Gastrocnemius medialis (tissue), 4 donors: ENCODE results near the gene NPHP1.

ENCODE experiments used
- POLR2A ChIP-seq, 2 donors: fragments of 450-650 bp; IDR thresholded peaks; one replicate each; pipeline ENCODE4 v1.6.1; 2017; ENCODE audit warnings: antibody characterized with exemption in 2 of 2, mild to moderate bottlenecking in 2 of 2, moderate library complexity in 2 of 2
- TF ChIP-seq, protein P1 (sequence below), 5 experiments: fragments of 450-650 bp in 3 of 5; fragments of 200-600 bp in 2 of 5; sonication (generic) in 2 of 5; IDR thresholded peaks in 4 of 5; conservative IDR thresholded peaks in 1 of 5; 1 replicate in 4 of 5; 2 replicates in 1 of 5; pipeline ENCODE4 v1.5.1; 2016 to 2019; ENCODE audit warnings: antibody characterized with exemption in 5 of 5, mild to moderate bottlenecking in 3 of 5, moderate library complexity in 3 of 5

DNA sequence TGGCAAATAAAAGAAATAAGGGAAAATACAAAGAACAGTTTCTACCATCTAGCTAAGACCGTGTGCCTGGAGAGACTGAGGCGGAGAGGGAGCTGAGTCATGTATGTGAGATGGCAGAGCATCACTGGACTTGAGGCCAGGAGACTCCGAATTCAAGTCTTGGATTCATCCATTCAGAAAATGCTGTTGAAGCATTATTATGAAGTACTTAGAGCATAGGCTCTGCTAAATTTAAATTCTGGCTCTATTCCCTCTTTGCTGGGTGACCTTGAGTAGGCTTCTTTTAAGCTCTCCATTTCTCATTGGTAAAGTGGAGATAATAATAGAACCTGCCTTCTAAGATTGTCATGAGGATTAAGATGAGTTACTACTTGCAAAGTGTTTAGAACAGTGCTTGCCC, 34.7 kb downstream of the NPHP1 start:
- TF ChIP-seq, protein P1, sequence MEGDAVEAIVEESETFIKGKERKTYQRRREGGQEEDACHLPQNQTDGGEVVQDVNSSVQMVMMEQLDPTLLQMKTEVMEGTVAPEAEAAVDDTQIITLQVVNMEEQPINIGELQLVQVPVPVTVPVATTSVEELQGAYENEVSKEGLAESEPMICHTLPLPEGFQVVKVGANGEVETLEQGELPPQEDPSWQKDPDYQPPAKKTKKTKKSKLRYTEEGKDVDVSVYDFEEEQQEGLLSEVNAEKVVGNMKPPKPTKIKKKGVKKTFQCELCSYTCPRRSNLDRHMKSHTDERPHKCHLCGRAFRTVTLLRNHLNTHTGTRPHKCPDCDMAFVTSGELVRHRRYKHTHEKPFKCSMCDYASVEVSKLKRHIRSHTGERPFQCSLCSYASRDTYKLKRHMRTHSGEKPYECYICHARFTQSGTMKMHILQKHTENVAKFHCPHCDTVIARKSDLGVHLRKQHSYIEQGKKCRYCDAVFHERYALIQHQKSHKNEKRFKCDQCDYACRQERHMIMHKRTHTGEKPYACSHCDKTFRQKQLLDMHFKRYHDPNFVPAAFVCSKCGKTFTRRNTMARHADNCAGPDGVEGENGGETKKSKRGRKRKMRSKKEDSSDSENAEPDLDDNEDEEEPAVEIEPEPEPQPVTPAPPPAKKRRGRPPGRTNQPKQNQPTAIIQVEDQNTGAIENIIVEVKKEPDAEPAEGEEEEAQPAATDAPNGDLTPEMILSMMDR (IDR thresholded peaks at IDR 0.05 in 4 of 5, conservative IDR thresholded peaks at IDR 0.05 in 1 of 5), result no peak
- peak; percentile 23 to 66 for TF ChIP-seq POLR2A (IDR thresholded peaks at IDR 0.05)
